Omental fat pad (tissue), 4 donors: ENCODE results near the gene TCF4. TPM values are rescaled to one million over a fixed set of nuclear protein-coding genes. Genes with fewer than 3 reads are reported as not detected.

Source experiments
- ATAC-seq: fragments of 150-250 bp; one replicate; pipeline ENCODE4 v1.9.1; 2016; ENCODE audit warnings: mild to moderate bottlenecking, moderate library complexity; ENCODE audit not compliant: low FRiP score
- DNase-seq: peaks from one replicate; pipeline ENCODE4 v3.0.0-alpha.2; 2019; ENCODE audit warnings: low spot score
- CTCF ChIP-seq, 3 donors: fragments of 450-650 bp; IDR thresholded peaks; one replicate each; pipeline ENCODE4 v1.5.1; 2016 to 2017; ENCODE audit warnings: antibody characterized with exemption in 3 of 3, mild to moderate bottlenecking in 3 of 3, moderate library complexity in 2 of 3
- total RNA-seq, 4 donors: library from RNA; depleted of rRNA; stranded (reverse); fragments of >200 nt; gene quantifications; one replicate each; pipeline ENCODE4 v1.1.0, GENCODE V29; 2016

TCF4 gene
- total RNA-seq, 4 donors from 2014 or later: 113 to 381 (median 141) TPM

- DNase-seq: no peak
- no peak for ATAC-seq
- TF ChIP-seq CTCF (IDR thresholded peaks at IDR 0.05): no peak
Measured at GRCh38 chr18:55253814-55254213, 334.2 kb downstream of the TCF4 start.

GRCh38 chr18:55252901-55253300 lies 335.1 kb downstream of the TCF4 start:
- no peak for ATAC-seq
- TF ChIP-seq CTCF (IDR thresholded peaks at IDR 0.05): no peak

GRCh38 chr18:55252053-55252675 lies 335.8 kb downstream of the TCF4 start:
- no peak for DNase-seq
- ATAC-seq: no peak
- no peak for TF ChIP-seq CTCF (IDR thresholded peaks at IDR 0.05)

More at GRCh38 chr18:55252901-55253300, 335.1 kb downstream of the TCF4 start:
- no peak for DNase-seq

GRCh38 chr18:55251254-55251971 lies 336.6 kb downstream of the TCF4 start:
- DNase-seq (no peak), ATAC-seq (no peak)
- no peak for TF ChIP-seq CTCF (IDR thresholded peaks at IDR 0.05)

GRCh38 chr18:55250768-55251173 lies 337.2 kb downstream of the TCF4 start:
- ATAC-seq (no peak), DNase-seq (no peak)
- TF ChIP-seq CTCF (IDR thresholded peaks at IDR 0.05): no peak

GRCh38 chr18:55249550-55249949 lies 338.4 kb downstream of the TCF4 start:
- TF ChIP-seq CTCF (IDR thresholded peaks at IDR 0.05): no peak
- ATAC-seq: no peak
- DNase-seq: no peak

GRCh38 chr18:55248495-55248894 lies 339.5 kb downstream of the TCF4 start:
- no peak for DNase-seq
- no peak for TF ChIP-seq CTCF (IDR thresholded peaks at IDR 0.05)
- no peak for ATAC-seq
